Left renal pelvis (tissue), 4 donors: ENCODE results near the gene VGLL4. TPM values are rescaled to one million over a fixed set of nuclear protein-coding genes. Genes with fewer than 3 reads are reported as not detected.
"Not testable (repeated sequence)": the region's sequence is repeated elsewhere in the genome, so short reads cannot be mapped to it uniquely, and the experiment has no call there.

Source experiments
- DNase-seq, 4 donors: peaks; one replicate each; pipeline ENCODE4 v3.0.0-alpha.2; 2013; ENCODE audit warnings: low read depth in 4 of 4, low spot score in 3 of 4
- polyA plus RNA-seq, 4 donors: library from polyadenylated mRNA; unstranded; fragments of 120-200 nt; gene quantifications; one replicate each; pipeline ENCODE4 v1.2.1, GENCODE V29; 2013; ENCODE audit not compliant: insufficient read length in 4 of 4

The VGLL4 gene, protein sequence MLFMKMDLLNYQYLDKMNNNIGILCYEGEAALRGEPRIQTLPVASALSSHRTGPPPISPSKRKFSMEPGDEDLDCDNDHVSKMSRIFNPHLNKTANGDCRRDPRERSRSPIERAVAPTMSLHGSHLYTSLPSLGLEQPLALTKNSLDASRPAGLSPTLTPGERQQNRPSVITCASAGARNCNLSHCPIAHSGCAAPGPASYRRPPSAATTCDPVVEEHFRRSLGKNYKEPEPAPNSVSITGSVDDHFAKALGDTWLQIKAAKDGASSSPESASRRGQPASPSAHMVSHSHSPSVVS
- 100 to 1,000 TPM; 104 to 145 (median 113) TPM for polyA plus RNA-seq

DNA sequence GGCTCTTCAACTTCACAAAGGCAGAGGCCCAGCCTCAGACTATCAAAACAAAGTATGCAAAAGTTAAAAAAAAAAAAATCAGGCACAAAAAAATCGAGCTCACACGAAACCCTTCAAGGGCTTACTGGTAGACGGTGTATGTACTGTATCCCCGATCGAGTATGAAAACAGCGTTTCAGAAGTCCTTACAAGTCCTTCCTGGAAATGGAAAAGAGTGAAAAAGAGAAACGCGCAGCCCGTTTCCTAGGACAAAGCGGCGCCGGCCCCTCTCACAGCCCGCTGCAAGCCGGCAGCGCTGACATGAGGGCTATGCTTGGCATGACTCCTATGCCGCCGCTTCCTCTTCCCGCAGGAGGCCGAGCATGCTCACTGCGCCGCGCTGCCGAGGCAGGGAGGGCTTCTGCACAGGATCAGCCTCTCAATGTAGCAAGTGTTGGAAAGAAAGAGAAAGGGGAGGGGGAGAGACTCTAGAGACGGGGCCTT, at the start of gene VGLL4:
Gene VGLL4 (minus strand): TSS at position 311 of the 483 bp plus-strand sequence. CDS start 397 bp downstream, outside the sequence.
- peak in 3 of 4 donors; percentile 75 to 82 (median 78) for DNase-seq

DNA sequence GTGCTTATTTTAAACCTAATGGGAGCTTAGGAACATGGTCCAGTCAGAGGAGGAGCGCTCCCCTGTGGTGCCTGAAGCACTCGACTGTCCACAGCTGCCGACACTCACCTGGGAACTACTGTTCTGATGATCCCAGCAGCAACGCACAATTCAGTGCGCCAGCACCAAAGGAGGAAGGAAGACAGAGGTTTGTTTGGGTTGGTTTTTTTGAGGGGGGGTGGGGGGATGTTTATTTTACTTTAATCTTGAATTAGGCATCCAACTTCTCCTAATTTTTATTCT, 48.8 kb upstream of the VGLL4 start:
- no peak for DNase-seq

DNA sequence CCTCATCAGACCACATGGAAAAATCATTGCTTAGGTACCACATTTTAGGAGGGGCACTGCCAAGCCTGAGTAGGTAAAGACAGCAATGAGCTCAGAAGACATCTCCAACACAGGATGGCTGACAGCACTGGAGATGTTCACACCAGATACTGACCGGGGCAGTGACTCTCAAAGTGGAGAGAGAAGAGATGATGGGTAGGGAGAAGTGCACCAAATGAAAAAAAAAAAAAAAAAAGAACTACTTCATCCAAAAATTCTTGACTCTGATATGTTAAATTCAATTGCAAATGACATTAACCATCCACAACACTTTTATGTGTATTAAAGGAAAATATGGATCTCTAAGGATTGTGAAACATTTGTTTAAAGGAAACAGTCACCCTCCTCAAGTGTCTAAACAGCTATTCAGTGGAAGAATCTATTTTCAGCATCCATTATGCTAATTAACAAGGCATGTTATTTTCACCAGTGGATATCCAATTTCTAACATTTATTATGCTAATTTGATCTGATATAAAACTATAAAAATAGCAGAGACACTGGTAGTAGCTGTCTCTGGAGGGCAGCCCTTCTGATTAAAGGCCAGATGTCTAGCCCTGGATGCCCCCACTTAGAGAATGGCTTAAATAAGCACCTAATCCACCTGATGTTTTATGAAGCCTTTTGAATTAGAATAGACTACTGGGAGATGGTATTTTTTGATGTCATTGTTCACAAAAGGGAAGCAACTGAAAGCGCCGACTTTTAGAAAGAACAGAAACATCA, 48.2 kb upstream of the VGLL4 start:
- no peak for DNase-seq

DNA sequence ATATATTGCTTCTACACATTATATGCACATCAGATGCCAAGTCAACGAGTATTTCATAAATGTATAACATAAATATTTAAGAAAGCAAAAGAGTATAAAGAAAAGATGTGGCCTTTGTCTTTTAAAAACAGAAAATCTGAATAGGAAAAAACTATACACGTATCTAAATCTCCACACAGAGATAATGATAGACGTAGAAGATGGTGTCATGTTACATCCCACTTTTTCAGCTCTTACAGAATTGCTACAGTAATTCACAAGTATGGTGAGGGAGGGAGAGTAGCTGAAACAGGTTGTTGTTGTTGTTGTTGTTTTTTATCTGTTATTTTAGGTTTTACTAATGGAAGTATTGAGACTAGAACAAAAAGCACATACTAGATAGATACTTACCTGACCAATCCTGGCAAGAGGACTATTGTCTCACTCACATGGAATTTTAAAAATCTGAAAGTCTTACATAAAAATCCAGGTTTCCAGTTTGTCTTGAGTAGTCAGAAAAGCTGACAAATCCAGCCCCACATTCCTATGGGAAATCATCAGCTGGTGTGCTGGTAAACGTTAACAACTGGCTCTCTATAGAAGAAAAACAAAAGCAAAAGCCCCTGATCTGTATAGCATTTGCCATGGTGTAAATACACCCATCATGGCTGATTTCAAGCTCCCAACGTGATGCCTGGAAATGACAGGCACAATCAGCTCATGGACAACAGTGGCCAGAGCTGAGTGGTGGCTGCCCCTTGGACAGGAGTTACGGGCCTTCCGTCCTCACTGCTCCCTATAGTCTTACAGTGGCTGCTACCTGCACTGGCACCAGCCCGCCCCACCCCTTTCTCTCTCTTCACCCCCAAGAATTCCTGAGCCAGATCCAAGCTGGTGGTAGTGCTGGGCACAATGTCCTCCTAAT, 47.4 kb upstream of the VGLL4 start:
- no peak for DNase-seq

DNA sequence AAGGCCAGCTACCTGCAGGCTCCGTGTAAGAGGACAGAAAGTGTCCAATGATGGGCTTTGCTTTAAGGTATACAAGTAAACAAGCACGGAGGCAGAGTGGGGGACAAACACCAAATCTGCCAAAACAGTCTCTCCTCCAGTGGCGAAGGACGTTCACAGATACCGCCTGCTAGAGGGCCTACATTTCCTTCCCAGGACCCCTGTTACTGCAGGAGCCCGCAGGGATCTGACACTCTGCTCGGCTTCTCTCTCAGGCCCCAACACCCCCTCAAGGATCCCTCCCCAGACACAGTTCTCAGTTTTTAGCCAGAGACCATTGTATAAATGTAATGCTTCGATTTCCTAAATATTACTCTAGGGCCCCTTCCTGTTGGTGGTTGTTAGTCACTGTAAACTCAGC, 46.0 kb upstream of the VGLL4 start:
- DNase-seq = no peak

DNA sequence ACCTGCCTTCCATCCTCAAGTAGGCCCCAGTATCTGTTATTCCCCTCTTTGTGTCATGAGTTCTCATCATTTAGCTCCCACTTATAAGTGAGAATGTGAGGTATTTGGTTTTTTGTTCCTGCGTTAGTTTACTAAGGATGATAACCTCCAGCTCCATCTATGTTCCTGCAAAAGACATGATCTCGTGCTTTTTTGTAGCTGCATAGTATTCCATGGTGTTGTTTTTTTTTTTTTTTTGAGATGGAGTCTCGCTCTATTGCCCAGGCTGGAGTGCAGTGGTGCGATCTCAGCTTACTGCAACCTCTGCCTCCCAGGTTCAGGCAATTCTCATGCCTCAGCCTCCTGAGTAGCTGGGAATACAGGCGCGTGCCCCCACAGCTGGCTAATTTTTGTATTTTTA, 41.3 kb upstream of the VGLL4 start:
- not testable (repeated sequence) for DNase-seq

DNA sequence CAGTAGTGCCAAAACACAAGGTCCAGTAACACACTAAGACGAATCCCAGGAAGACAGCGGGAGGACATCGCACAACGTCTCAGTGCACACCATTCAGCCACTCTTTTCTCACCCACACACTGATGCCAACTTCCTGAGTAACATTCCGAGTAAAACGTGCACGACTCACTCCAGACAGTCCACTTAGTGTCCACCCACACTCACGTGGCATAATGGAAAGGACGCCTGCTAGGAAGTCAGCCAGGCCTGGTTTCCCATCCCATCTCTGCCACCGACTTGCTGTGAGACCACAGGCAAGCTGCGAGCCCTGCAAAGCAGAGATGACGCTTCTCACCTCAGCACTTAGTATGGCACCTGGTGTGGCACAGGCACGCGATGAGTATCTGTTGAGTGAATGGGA, 36.8 kb upstream of the VGLL4 start:
- DNase-seq = no peak

DNA sequence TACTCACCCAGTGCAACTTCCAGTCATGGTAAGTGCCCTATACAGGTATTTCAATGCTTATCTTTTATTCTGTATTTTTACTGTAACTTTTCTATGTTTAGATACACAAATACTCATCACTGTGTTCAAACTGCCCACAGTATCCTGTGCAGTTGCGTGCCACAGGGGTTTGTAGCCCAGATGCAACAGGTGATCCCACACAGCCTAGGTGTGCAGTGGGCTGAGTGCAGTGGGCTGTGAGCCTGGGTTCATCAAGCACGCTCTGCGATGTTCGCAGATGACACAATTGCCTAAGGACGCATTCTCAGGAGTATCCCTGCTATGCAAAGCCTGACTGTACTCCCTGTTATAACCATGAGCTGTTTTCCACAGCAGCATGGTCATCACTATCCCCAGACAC, 36.2 kb upstream of the VGLL4 start:
- no peak for DNase-seq

DNA sequence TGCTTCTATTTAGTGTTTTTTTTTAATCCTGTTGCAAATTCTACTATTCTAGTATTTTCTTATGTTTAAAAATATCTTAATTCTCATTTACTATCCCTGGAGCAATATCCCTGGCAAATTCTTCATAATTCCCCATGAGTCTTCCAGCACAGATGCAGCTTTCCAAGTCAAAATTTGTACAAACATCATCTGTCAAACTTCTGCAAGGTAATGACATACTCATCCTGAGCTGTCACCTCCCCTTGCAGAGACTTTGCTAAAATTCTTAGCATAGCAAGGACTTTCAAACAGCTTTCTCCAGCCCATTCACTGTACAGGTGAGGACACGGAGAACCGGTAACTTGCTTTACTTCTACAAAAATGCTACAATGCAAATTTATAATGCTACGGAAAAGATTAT, 28.6 kb upstream of the VGLL4 start:
- DNase-seq = no peak

DNA sequence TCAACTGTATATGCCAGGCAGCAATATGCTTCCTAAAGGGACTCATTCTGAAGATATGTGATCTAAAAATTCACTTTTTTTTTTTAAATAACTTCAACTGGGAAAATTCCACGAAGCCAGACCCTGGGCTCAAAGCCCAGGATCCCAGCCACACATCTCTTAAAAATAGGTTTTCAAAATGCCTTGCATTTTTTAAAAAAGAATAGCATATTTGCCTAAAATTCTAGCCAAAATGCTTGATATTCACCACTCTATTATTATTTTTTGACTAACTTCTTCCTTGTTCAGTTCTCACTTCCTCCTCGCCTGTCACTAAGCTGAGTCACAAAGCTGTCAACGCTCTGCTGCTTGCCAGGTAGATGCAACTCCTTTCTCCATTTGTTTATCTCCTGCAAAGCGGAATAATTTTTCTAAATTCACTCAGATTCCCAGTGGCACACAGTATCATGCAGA, 28.0 kb upstream of the VGLL4 start:
- no peak for DNase-seq

DNA sequence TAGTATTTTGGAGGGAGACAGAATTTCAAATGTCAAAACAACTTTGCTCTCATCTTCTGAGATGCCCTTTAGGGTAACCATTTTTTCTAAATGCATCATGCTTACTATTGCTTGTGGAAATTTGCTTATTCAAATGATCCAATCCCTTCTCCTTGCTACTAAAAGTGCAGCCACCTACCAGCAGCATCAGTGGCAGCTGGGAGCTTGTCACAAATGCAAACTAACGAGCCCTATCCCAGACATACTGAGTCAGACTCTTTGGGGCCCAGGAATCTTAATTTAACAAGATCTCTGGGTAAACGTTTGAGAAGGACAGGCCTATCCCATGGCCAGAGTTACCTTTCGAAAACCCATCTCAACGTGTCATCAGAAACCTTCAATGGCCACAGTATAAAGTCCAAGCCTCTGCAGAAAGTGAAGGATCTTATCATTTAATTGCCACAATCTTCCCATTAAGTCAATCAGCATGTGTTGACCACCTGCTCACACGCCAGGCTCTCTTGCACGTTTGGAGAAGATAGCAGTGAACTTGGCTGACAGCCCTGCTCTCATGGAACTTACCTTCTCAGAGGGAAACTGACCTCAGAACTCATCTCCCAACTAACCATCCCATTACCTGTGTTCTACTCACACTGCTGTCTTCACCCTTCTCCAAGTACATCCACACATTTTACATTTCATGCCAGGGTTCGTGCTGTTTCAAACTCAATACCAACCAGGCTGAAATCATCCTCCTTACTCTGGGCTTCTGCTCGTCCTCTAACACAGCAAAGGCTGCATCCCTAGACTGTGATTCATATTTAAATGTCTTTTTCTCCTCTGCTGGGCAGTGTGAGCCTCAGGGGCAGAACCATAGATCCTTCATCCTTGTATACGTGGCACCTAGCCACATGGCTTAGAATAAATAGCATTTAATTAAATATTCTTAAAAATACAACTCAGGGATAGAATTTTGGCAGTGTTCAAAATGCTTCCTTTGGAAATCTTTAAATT, 24.8 kb upstream of the VGLL4 start:
- no peak for DNase-seq

DNA sequence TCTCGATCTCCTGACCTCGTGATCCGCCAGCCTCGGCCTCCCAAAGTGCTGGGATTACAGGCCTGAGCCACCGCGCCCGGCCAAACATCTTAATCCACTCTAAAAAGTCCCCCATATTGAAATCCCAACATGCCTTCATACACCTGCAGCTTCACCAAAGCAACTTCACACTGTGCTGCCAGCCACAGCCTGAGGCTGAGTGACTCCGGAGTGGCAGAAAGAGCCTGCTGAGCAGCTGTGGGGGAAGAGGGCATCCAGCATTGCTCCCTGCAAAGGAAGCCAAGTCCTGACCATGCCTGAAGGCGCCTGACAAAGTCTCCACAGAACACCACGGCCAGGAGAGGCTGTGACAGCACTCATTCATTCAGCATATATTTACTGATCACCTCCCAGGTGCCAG, 21.6 kb upstream of the VGLL4 start:
- no peak for DNase-seq

DNA sequence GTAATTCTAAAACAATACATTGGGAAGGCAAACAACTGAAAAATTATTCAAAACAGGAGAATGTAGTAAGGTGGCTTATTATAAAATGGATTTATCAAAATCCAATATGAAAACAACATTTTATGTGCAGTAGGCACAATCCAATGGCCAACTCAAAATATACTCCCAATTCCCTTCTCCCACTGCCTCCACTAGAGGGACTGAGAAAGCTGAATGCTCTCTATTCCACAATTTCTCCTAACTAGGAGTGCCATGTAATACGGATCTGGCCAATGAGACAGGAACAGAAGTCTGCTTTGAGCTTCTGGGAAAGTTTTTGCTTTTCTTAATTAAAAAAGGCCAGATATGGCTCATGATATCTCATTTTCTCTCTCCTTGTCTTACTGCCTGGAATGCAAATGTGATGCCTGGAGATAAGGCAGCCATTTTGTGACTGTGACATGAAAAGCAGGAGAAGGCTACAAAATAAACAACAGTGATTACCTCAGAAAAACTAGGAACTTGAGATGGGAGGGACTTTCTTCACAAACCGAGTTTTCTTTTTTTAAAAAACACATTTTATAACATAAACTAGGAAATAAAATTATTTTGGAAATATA, 18.8 kb upstream of the VGLL4 start:
- no peak for DNase-seq

DNA sequence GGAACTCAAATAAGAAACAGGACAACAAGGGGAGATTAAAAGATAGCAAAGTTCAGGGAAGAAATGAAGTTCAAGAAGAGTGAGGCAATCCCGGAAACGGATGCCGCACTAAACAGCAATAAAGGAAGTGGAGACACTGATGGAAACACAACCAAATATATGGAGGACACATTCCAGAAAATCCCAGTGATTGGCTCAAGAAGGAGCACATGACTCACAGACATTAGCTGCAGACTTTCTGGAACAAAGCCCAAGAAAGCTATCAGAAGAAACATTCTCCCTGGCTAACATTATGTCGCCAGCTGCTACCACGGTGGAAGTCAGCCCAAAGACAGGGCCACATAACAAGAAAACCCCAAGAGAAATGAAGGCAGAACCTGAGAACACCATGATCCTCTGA, 18.1 kb upstream of the VGLL4 start:
- no peak for DNase-seq

DNA sequence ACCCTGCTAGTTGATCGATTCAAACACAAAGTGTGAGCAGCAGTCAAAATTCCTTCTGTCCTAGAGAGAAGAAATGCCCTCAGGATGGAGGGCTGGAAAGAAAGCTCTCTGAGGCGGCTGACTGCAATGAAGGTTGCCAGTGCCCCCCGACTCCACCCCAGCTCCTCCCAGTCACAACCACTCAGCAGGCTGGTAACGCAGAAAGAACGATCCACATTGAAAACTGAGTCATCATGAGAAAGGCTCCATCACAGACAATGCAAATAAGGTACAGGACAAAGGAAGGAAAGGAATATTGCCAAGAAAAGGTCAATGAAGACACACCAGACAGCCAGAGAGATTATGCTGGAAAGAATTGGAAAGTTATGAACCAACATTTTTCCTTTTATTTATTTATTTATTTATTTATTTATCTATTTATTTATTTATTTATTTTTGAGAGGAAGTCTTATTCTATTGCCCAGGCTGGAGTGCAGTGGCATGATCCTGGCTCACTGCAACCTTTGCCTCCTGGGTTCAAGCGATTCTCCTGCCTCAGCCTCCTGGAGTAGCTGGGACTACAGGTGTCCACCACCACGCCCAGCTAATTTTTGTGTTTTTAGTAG, 17.4 kb upstream of the VGLL4 start:
- DNase-seq = no peak

DNA sequence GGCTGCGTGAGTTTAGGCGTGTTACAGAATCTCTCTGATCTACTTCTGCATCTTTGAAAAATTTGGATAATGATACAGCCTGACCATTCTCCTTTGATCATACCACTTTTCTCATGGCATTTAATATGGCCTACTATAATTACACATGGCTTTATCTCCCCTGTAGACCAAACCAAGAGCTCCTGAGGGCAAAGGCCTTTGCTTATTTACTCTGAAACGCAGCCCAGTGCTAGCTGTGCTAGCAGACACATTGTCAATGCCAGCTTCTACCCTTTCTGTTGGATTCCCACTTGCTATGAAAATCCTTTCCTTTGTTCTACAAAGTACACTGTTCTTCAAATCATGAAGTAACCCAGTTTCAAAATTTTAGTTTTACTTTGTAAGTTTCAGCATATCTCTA, 16.5 kb upstream of the VGLL4 start:
- DNase-seq = no peak

DNA sequence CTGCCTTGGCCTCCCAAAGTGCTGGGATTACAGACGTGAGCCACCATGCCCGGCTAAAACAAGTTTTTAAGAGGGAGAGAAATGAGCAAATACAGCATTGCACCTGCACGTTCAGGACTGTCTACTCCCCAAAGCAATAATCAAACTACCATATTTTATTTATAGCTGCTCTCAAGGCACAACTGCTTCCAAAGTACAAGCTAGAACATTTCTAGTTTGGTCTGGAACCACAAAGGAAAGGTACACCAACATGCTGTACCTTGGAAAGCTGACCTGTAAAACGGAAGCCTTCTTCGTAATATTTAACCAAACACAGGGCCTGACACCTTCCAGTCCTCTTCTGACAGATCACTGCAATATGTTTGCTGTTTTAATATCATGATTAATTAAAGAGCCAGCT, 14.5 kb upstream of the VGLL4 start:
- DNase-seq = no peak

DNA sequence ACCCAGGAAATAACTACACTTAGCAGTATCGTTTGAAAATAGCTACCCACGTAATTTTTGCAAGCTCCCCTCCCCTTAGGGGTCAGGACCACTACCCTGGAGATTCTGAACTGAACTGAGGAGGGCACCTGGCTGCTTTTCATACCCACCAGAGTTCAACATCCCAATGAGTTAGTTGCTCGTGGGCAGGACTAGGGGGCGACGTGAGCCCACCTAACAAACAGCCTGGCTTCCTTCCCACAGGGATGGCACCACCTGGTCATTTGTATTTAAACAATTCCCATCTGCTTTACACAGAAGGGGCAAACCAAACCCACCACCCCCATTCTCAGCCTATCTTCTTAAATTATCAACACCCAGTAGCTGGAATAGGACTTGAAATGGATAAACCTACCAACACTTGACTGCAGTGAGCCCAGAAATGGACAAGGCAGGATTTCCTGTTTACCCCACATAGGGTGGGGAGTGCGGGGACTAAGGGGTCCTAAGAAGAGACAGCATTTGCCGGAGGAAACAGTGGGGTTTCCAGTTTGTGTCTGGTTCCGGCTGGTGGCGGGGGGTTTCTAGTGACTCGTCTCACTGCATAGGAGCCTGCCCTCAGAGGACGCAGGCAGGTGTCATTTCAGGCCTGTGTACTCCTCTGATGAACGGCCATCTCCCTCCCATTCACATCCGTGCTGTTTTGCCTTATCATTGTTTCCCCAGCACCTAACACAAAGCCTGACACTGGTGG, 11.6 kb upstream of the VGLL4 start:
- no peak for DNase-seq
